HepG2 (cell line): ENCODE results near the gene TMEM14C. TPM values are rescaled to one million over a fixed set of nuclear protein-coding genes. Genes with fewer than 3 reads are reported as not detected.

ENCODE experiments used
- HNRNPK ChIP-seq: fragments of 200-400 bp; formaldehyde crosslinking; IDR thresholded peaks from 2 replicates; pipeline ENCODE4 v1.6.1; 2018; ENCODE audit warnings: low read length, low read depth, moderate library complexity, mild to moderate bottlenecking; ENCODE audit not compliant: poor library complexity, severe bottlenecking
- NKX3-1 ChIP-seq: sonication (generic); formaldehyde crosslinking; IDR thresholded peaks from 2 replicates; pipeline ENCODE4 v1.5.0; 2020; ENCODE audit warnings: missing genetic modification reagents
- PAF1 ChIP-seq: IDR thresholded peaks from 2 replicates; pipeline ENCODE4 v1.6.1; 2016; ENCODE audit warnings: missing genetic modification reagents, missing compliant biosample characterization
- RBM39 ChIP-seq: fragments of 200-400 bp; formaldehyde crosslinking; IDR thresholded peaks from one replicate; pipeline ENCODE4 v1.6.1; 2018; ENCODE audit warnings: antibody characterized with exemption, mild to moderate bottlenecking, low read depth, low read length; ENCODE audit not compliant: poor library complexity, severe bottlenecking
- RFXAP ChIP-seq: sonication (generic); formaldehyde crosslinking; IDR thresholded peaks from 2 replicates; pipeline ENCODE4 v1.4.0; 2020; ENCODE audit warnings: missing genetic modification reagents, borderline replicate concordance
- SIN3A ChIP-seq: IDR thresholded peaks from 2 replicates; pipeline ENCODE4 v1.6.1; 2011; ENCODE audit warnings: low read depth, mild to moderate bottlenecking, control low read depth, low read length, borderline replicate concordance
- SMARCC2 ChIP-seq: fragments of 450-650 bp; IDR thresholded peaks from 2 replicates; pipeline ENCODE4 v1.6.1; 2017; ENCODE audit warnings: antibody characterized with exemption, mild to moderate bottlenecking
- SP2 ChIP-seq: sonication (generic); formaldehyde crosslinking; IDR thresholded peaks from 2 replicates; pipeline ENCODE4 v1.5.1; 2020; ENCODE audit warnings: mild to moderate bottlenecking, missing genetic modification reagents
- U2AF2 ChIP-seq: fragments of 200-400 bp; formaldehyde crosslinking; IDR thresholded peaks from 2 replicates; pipeline ENCODE4 v1.6.1; 2017; ENCODE audit warnings: low read depth, mild to moderate bottlenecking, low read length
- YY1 ChIP-seq: IDR thresholded peaks from 2 replicates; pipeline ENCODE4 v1.6.1; 2011; ENCODE audit warnings: low read length, low read depth, moderate library complexity, mild to moderate bottlenecking; ENCODE audit not compliant: insufficient read depth, insufficient replicate concordance
- ZC3H4 ChIP-seq: sonication (generic); formaldehyde crosslinking; IDR thresholded peaks from 2 replicates; pipeline ENCODE4 v1.4.0; 2020; ENCODE audit warnings: missing genetic modification reagents, borderline replicate concordance
- ZFY ChIP-seq: sonication (generic); formaldehyde crosslinking; IDR thresholded peaks from 2 replicates; pipeline ENCODE4 v1.4.0; 2020; ENCODE audit warnings: missing genetic modification reagents
- ZNF317 ChIP-seq: sonication (generic); formaldehyde crosslinking; IDR thresholded peaks from 2 replicates; pipeline ENCODE4 v1.5.0; 2020; ENCODE audit warnings: mild to moderate bottlenecking, missing genetic modification reagents
- ZNF564 ChIP-seq: sonication (generic); formaldehyde crosslinking; IDR thresholded peaks from 2 replicates; pipeline ENCODE4 v1.8.1; 2023; ENCODE audit warnings: mild to moderate bottlenecking, missing genetic modification reagents
- ZNF629 ChIP-seq: sonication (generic); formaldehyde crosslinking; conservative IDR thresholded peaks from 2 replicates; pipeline ENCODE4 v1.5.0; 2020; ENCODE audit warnings: missing genetic modification reagents
- ZNF724P ChIP-seq: sonication (generic); formaldehyde crosslinking; IDR thresholded peaks from 2 replicates; pipeline ENCODE4 v1.8.0; 2022; ENCODE audit warnings: missing genetic modification reagents, borderline replicate concordance
- polyA plus RNA-seq, 8 experiments: library from polyadenylated mRNA; depleted of rRNA in 3 of 8; stranded (reverse) in 7 of 8; unstranded in 1 of 8; fragments of >200 nt; fragmentation: Illumina TruSeq in 4 of 8; extraction: Trizol in 4 of 8; gene quantifications; 2 replicates each; pipeline versions ENCODE4 v1.2.1 to v1.2.3, GENCODE V29; 2011 to 2016; ENCODE audit warnings: low read depth in 4 of 8, missing spikeins in 1 of 8, mixed read lengths in 1 of 8; ENCODE audit not compliant: insufficient read depth in 1 of 8
- total RNA-seq, 5 experiments: library from RNA; depleted of rRNA; stranded (reverse); fragments of >200 nt; fragmentation: Illumina TruSeq; extraction: Trizol; gene quantifications; 2 replicates each; pipeline ENCODE4 v1.2.3, GENCODE V29; 2016; ENCODE audit warnings: low read depth in 1 of 5
- TF ChIP-seq, protein P1 (sequence below): sonication (generic); formaldehyde crosslinking; IDR thresholded peaks from 2 replicates; pipeline ENCODE4 v1.8.0; 2022; ENCODE audit warnings: missing genetic modification reagents, mild to moderate bottlenecking, inconsistent platforms, borderline replicate concordance
- TF ChIP-seq, protein P2 (sequence below): sonication (generic); formaldehyde crosslinking; IDR thresholded peaks from 2 replicates; pipeline ENCODE4 v1.8.0; 2022; ENCODE audit warnings: mild to moderate bottlenecking, missing genetic modification reagents; ENCODE audit not compliant: insufficient replicate concordance
- TF ChIP-seq, protein P3 (sequence below): IDR thresholded peaks from 2 replicates; pipeline ENCODE4 v1.6.1; 2012; ENCODE audit warnings: inconsistent platforms
- TF ChIP-seq, protein P4 (sequence below): sonication (generic); formaldehyde crosslinking; IDR thresholded peaks from 2 replicates; pipeline ENCODE4 v1.5.0; 2020; ENCODE audit warnings: missing genetic modification reagents, mild to moderate bottlenecking, borderline replicate concordance
- TF ChIP-seq, protein P5 (sequence below): sonication (generic); formaldehyde crosslinking; IDR thresholded peaks from 2 replicates; pipeline ENCODE4 v1.4.0; 2020; ENCODE audit warnings: missing genetic modification reagents

The TMEM14C gene
- total and polyA plus RNA-seq, 2 of the 13 experiments (the other 11 are each of a cell fraction or from before 2014, with no cell fraction given) = 184 TPM

GRCh38 chr6:10720265-10720959 is 2.5 kb upstream of the TMEM14C start (continued):
- TF ChIP-seq, protein P1, sequence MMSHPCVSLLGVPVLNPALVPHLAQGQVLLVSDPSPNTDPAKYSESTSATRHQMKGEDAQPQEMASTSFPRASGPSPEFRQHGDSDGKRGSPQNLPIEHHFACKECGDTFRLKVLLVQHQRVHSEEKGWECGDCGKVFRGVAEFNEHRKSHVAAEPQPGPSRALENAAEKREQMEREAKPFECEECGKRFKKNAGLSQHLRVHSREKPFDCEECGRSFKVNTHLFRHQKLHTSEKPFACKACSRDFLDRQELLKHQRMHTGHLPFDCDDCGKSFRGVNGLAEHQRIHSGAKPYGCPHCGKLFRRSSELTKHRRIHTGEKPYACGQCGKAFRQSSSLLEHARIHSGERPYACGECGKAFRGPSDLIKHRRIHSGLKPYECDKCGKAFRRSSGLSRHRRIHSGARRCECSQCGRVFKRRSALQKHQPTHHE (CRISPR knock-in tag) = peak; percentile 64; the same call in 1 of the 2 replicates
- TF ChIP-seq U2AF2 = no peak
- peak; percentile 73 for TF ChIP-seq NKX3-1
- TF ChIP-seq HNRNPK = no peak
- TF ChIP-seq, protein P2, sequence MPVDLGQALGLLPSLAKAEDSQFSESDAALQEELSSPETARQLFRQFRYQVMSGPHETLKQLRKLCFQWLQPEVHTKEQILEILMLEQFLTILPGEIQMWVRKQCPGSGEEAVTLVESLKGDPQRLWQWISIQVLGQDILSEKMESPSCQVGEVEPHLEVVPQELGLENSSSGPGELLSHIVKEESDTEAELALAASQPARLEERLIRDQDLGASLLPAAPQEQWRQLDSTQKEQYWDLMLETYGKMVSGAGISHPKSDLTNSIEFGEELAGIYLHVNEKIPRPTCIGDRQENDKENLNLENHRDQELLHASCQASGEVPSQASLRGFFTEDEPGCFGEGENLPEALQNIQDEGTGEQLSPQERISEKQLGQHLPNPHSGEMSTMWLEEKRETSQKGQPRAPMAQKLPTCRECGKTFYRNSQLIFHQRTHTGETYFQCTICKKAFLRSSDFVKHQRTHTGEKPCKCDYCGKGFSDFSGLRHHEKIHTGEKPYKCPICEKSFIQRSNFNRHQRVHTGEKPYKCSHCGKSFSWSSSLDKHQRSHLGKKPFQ = peak; percentile 50
- peak; percentile 14; the same call in 1 of the 2 replicates for TF ChIP-seq RFXAP (CRISPR knock-in tag)
- TF ChIP-seq, protein P3, sequence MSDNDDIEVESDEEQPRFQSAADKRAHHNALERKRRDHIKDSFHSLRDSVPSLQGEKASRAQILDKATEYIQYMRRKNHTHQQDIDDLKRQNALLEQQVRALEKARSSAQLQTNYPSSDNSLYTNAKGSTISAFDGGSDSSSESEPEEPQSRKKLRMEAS = peak; percentile 13
- TF ChIP-seq ZNF317 (CRISPR knock-in tag) = no peak
- TF ChIP-seq ZFY (CRISPR knock-in tag) = peak; percentile 66
- peak; percentile 30 for TF ChIP-seq YY1
- peak; percentile 69; the same call in 1 of the 2 replicates for TF ChIP-seq ZNF724P (CRISPR knock-in tag)
- TF ChIP-seq SMARCC2 = no peak
- TF ChIP-seq, protein P4, sequence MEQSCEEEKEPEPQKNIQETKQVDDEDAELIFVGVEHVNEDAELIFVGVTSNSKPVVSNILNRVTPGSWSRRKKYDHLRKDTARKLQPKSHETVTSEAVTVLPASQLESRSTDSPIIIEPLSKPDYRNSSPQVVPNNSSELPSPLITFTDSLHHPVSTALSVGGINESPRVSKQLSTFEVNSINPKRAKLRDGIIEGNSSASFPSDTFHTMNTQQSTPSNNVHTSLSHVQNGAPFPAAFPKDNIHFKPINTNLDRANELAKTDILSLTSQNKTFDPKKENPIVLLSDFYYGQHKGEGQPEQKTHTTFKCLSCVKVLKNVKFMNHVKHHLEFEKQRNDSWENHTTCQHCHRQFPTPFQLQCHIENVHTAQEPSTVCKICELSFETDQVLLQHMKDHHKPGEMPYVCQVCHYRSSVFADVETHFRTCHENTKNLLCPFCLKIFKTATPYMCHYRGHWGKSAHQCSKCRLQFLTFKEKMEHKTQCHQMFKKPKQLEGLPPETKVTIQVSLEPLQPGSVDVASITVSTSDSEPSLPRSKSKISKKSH (CRISPR knock-in tag) = peak; percentile 41; the same call in 1 of the 2 replicates
- TF ChIP-seq ZC3H4 (CRISPR knock-in tag) = no peak
- TF ChIP-seq ZNF564 (CRISPR knock-in tag) = no peak
- peak; percentile 47; the same call in 1 of the 2 replicates for TF ChIP-seq SIN3A
- TF ChIP-seq PAF1 (CRISPR knock-in tag) = no peak
- TF ChIP-seq SP2 (CRISPR knock-in tag) = 0 out of 2 replicates have a peak, but pooled peaks have one; percentile 2
- peak; percentile 50 for TF ChIP-seq RBM39
- TF ChIP-seq, protein P5, sequence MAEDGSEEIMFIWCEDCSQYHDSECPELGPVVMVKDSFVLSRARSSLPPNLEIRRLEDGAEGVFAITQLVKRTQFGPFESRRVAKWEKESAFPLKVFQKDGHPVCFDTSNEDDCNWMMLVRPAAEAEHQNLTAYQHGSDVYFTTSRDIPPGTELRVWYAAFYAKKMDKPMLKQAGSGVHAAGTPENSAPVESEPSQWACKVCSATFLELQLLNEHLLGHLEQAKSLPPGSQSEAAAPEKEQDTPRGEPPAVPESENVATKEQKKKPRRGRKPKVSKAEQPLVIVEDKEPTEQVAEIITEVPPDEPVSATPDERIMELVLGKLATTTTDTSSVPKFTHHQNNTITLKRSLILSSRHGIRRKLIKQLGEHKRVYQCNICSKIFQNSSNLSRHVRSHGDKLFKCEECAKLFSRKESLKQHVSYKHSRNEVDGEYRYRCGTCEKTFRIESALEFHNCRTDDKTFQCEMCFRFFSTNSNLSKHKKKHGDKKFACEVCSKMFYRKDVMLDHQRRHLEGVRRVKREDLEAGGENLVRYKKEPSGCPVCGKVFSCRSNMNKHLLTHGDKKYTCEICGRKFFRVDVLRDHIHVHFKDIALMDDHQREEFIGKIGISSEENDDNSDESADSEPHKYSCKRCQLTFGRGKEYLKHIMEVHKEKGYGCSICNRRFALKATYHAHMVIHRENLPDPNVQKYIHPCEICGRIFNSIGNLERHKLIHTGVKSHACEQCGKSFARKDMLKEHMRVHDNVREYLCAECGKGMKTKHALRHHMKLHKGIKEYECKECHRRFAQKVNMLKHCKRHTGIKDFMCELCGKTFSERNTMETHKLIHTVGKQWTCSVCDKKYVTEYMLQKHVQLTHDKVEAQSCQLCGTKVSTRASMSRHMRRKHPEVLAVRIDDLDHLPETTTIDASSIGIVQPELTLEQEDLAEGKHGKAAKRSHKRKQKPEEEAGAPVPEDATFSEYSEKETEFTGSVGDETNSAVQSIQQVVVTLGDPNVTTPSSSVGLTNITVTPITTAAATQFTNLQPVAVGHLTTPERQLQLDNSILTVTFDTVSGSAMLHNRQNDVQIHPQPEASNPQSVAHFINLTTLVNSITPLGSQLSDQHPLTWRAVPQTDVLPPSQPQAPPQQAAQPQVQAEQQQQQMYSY (CRISPR knock-in tag) = peak; percentile 33; the same call in 1 of the 2 replicates
- TF ChIP-seq ZNF629 (CRISPR knock-in tag) = no peak
